ENCODE data around the gene ABLIM1.

Gene ABLIM1

GRCh38 chr10:114635797-114636550 lies 22.1 kb downstream of the ABLIM1 start:
- no peak overlapping the region for H3K4me3 ChIP-seq (ENCODE audit: low read depth, low read length)
- TF ChIP-seq CTCF (IDR thresholded peaks at IDR 0.05; ENCODE audit: borderline replicate concordance, insufficient read depth, low read depth, low read length), result no peak

DNA sequence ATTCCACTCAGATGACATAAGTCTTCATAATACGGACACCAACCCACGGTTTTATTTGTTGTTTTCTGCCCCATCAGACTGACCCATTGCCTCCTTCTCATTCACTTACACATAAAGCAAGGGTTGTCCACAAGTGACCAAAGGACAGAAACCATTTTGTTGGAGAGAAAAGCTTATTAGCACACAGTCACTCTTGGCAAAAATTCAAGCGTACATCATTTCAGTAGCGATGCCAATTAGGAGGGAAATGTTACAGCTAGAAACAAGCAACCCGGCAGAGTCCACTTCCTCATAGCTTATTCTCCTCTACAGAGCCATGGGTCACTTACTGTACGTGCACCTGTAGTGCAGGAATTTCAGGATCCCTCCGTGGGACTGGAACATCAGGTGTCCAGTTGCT lies 23.0 kb downstream of the ABLIM1 start:
- H3K4me3 ChIP-seq (ENCODE audit: low read depth, low read length), result no peak overlapping the region
- TF ChIP-seq CTCF (IDR thresholded peaks at IDR 0.05; ENCODE audit: borderline replicate concordance, insufficient read depth, low read depth, low read length), result no peak

DNA sequence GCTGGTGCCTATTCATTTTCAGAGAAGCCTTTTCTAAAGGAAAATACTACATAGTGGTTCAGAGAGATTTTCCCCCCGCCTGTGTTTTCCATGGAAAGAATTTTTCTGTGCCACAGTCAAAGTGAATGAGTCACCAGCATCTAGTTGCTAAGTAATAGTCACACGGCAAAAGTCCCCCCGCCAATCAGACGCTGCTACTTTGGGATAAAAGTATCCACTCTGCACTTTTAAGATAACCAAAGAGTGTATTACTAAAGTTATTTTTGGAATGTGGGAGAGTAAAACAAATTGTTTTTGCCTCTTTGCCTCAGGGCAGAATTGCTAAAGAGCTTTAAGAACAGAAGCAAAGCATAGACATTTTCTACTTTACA lies 23.5 kb downstream of the ABLIM1 start:
- no peak overlapping the region for H3K4me3 ChIP-seq (ENCODE audit: low read depth, low read length)
- TF ChIP-seq CTCF (IDR thresholded peaks at IDR 0.05; ENCODE audit: borderline replicate concordance, insufficient read depth, low read depth, low read length), result no peak

DNA sequence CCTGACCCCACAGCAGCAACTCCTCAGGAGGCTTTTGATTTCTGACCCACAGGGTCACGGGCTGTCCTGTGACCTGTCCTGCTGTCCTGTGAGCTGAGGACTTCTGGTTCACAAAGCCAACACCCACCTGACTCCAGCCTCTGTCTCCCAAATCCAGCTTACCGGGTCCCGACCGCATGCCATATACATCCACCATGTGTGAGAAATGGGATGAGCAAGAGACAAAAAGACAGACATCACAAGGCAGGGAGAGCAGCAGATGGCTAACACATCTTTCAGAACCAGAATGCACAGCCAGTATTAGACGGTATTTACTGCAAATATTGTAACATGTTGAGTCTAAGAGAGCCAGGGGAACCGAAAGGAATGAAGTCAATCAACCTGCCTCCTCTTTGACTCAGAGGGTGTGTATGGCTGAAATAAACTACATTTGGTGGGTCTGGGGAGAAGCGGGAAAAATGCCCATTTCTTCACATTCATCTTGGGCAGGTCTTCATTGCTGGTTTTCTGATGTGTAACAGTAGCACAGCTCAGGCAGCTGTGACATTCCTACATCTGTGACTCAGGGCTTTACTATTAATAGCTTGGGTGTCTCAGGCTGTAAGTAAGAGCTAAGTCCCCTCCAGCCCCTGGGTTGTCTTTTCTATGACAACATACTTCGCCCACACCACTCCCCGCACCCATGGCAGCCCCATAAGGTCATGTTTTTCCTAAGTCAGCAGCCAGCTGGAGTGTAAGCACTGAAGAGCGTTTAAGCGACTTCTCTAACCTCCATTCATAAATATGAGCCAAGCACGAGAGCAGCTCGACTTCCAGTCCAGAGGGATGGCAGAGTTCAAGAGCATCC lies 25.0 kb downstream of the ABLIM1 start:
- no peak for TF ChIP-seq CTCF (IDR thresholded peaks at IDR 0.05; ENCODE audit: borderline replicate concordance, insufficient read depth, low read depth, low read length)
- H3K4me3 ChIP-seq (ENCODE audit: low read depth, low read length), result no peak overlapping the region

DNA sequence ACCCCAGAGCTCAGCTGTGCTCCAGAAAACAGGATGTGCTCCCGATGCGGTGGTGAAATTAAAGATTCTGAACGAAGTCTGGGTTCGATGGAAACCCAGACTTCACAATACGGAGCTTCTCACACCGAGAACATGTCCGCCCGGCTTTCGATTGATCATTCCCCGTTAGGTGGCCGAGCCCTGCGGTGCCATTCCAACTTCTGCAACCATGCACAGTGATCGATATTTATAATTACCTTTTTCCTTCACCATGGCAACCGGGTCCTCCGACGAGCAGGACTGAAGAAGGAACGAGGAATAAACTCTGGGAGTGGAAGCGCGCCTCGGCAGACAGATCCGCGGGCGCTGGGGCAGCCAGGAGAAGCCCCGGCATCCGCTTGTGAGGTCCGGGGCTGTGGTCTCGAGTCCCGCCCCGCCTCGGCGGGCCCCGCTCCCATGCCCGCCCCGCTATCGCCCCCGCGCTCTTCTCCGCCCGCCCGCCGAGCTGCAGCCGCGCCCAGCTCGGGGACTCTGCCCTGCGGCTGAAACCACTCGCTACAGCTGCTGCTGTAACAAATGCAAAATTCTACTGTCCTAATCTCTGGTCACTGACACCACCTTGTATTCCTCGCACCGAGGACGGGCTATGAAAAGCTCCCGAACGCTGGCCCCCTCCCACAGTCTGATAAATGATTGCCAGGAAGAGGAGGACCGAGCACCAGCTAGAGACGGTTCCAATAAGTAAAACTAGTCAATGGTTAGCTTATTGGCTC lies 26.2 kb downstream of the ABLIM1 start:
- H3K4me3 ChIP-seq (ENCODE audit: low read depth, low read length), result no peak overlapping the region
- no peak for TF ChIP-seq CTCF (IDR thresholded peaks at IDR 0.05; ENCODE audit: borderline replicate concordance, insufficient read depth, low read depth, low read length)

DNA sequence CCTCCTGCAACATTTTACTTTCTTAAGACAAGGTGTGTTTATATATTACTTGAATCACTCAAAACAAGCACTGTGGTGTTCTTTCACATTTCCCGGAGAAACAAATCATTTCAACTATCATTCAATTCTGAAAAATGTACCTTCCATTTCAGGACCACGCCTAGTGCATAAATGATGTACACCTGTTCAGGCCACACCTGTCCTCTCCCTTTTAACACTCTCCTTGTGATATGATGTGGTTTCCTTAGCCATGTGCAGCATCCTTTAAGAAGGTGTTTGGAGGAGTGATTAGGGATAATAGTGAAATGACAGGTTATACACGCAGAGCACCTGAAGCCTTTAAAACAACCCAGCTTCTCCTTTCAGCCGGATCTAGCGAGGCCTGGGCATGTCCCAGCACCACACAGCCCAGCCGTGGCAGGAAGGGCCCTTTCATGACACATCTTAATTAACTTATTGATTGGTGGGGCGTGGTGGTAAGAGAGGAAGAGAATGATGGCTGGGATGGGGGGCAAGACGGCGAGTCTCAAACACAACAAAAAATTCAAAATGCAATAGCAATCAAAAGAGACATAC lies 26.9 kb downstream of the ABLIM1 start:
- H3K4me3 ChIP-seq (ENCODE audit: low read depth, low read length), result no peak overlapping the region

More for the DNA sequence above, 26.9 kb downstream of the ABLIM1 start:
- TF ChIP-seq CTCF (IDR thresholded peaks at IDR 0.05; ENCODE audit: borderline replicate concordance, insufficient read depth, low read depth, low read length), result no peak

Measured in GM12875 (cell line).